ENCODE data around the gene KCNMA1. TPM values are rescaled to one million over a fixed set of nuclear protein-coding genes. Genes with fewer than 3 reads are reported as not detected.
"Not testable (repeated sequence)": the region's sequence is repeated elsewhere in the genome, so short reads cannot be mapped to it uniquely, and the experiment has no call there.

KCNMA1 gene
- total RNA-seq, 2 donors from 2014 or later: 0.48 to 0.56 TPM

GRCh38 chr10:77671594-77672252, 34.1 kb upstream of the KCNMA1 start:
- no peaks in the 10 kb centered on the region for H3K36me3 Mint-ChIP-seq (ENCODE audit: low read depth)
- no peaks in the 10 kb centered on the region for H3K9me3 Mint-ChIP-seq
- no peaks in the 10 kb centered on the region for H3K4me1 Mint-ChIP-seq
- H3K27me3 Mint-ChIP-seq: peaks cover 20% of the 10 kb centered on the region
- H3K27ac Mint-ChIP-seq: no peak overlapping the region
- no peak for ATAC-seq (replicated peaks)
- H3K4me3 Mint-ChIP-seq: no peak overlapping the region

DNA sequence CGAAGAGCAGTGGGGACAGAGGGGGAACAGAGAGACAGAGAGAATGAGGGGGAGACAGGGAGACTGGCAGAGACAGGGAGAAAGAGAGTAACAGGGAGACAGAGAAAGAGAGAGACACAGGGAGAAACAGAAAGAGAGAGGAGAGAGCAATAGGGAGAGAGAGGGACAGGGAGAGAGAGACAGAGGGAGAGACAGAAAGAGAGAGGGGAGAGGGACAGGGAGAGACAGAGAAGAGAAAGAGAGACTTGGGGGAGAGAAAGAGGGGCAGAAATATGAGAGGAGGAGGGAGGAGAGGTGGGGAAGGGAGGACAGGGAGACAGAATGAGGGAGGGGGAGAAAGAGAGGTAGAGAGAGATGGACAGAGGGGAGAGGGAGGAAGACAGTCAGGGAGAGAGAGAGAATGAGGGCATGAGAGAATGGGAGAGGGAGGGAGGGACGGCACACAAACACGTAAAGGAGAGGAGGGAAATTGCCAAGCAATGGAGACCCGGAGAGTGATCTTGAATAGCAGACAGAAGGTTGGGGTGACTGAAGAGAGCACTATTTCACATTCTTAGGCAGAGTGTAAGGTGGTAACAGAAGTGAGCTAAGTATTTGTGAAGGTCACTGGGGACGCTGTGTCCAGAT, 33.3 kb upstream of the KCNMA1 start:
- peaks cover 25% of the 10 kb centered on the region for H3K27me3 Mint-ChIP-seq

DNA sequence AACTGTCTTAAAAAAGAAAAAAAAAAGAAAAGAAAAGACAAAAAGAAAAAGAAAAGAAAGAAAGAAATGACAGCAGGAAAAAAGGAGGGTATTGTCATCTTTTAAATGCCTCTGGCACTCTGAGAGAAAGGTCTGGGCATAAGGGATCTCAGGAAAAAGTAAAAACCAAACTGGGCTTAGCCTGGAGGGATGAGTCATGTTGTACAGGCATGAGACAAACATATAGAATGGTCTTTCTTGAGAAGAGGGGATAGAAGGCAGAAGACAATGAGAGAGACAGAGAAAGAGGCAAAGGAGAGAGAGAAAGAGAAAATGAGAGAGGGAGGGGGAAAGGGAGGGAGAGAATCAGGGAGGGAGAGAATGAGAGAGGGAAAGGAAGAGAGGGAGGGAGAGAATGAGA, 32.3 kb upstream of the KCNMA1 start:
- H3K4me3 Mint-ChIP-seq: no peak overlapping the region
- peaks cover 28% of the 10 kb centered on the region for H3K27me3 Mint-ChIP-seq
- H3K27ac Mint-ChIP-seq: no peak overlapping the region
- no peaks in the 10 kb centered on the region for H3K9me3 Mint-ChIP-seq
- no peak for ATAC-seq (replicated peaks)
- H3K36me3 Mint-ChIP-seq (ENCODE audit: low read depth): no peaks in the 10 kb centered on the region
- H3K4me1 Mint-ChIP-seq: no peaks in the 10 kb centered on the region

More for the DNA sequence above, 33.3 kb upstream of the KCNMA1 start:
- H3K9me3 Mint-ChIP-seq: no peaks in the 10 kb centered on the region
- H3K4me3 Mint-ChIP-seq: no peak overlapping the region
- ATAC-seq (replicated peaks): no peak
- H3K36me3 Mint-ChIP-seq (ENCODE audit: low read depth): no peaks in the 10 kb centered on the region
- H3K4me1 Mint-ChIP-seq: no peaks in the 10 kb centered on the region
- H3K27ac Mint-ChIP-seq: no peak overlapping the region

DNA sequence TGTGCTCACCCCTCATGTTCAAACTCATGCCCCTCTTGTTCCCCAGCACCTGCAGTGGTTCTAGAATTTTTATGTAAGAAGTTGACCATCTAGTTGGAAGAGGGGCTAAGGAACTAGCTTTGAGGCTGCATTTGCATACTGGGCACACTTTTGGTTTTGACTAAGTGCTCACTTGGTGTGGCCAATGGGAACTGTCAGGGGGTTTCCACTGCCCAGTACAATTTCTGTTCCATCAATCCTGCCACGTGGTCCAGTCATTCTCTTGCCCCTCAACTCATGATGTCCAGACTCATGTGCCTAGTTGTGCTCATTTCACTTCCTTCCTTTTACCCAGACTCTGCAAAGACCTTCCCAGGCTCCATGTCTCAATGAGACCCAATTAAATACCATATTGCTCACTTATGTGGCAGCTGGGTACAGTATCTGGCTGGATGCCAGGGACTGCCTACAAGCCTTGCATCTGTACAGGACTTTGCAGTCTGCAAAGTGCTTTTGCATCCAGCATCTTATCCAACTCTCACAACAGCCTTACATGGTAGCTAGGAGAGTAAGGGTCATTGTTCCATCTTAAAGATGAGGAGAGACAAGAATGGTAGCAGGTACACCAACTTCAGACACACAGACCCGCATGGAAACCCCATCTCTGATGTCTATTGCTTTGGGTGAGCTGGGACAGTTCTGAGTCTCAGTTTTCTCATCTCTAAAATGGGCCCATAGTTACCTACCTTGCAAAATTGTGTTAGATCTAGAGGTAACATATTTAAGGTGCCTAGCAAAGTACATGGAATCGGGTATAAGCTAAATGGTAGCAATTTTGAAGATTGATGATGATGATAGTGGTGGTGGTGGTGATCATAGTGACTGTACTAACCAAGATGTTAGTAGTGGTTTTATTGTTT, 30.1 kb upstream of the KCNMA1 start:
- no peaks in the 10 kb centered on the region for H3K9me3 Mint-ChIP-seq

DNA sequence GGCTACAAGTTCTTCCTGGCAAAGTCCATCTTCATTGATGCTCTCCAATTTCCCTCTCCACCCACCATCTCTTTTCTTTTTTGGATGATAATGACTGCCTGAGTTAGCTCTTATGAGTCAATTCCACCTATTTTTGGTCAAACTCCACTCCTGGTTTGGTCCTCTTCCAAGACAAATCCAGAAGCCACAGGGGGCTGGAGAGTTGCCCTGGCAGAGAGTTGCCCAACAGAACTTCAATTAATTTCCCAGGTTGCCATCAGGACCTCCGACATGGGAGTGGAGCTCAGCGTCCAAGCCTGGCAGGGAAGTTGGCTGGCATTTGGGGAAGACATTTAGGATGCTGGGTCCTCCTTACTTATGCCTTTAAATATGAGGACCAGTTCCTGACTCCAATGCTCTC, 29.2 kb upstream of the KCNMA1 start:
- H3K9me3 Mint-ChIP-seq: no peaks in the 10 kb centered on the region
- H3K27me3 Mint-ChIP-seq: peaks cover 38% of the 10 kb centered on the region
- H3K4me3 Mint-ChIP-seq: no peak overlapping the region
- no peak for ATAC-seq (replicated peaks)
- H3K4me1 Mint-ChIP-seq: no peaks in the 10 kb centered on the region
- no peak overlapping the region for H3K27ac Mint-ChIP-seq
- H3K36me3 Mint-ChIP-seq (ENCODE audit: low read depth): no peaks in the 10 kb centered on the region

More for the DNA sequence above, 30.1 kb upstream of the KCNMA1 start:
- H3K4me1 Mint-ChIP-seq: no peaks in the 10 kb centered on the region
- H3K4me3 Mint-ChIP-seq: no peak overlapping the region
- ATAC-seq (replicated peaks): no peak
- H3K27me3 Mint-ChIP-seq: peaks cover 38% of the 10 kb centered on the region
- no peaks in the 10 kb centered on the region for H3K36me3 Mint-ChIP-seq (ENCODE audit: low read depth)
- H3K27ac Mint-ChIP-seq: no peak overlapping the region

DNA sequence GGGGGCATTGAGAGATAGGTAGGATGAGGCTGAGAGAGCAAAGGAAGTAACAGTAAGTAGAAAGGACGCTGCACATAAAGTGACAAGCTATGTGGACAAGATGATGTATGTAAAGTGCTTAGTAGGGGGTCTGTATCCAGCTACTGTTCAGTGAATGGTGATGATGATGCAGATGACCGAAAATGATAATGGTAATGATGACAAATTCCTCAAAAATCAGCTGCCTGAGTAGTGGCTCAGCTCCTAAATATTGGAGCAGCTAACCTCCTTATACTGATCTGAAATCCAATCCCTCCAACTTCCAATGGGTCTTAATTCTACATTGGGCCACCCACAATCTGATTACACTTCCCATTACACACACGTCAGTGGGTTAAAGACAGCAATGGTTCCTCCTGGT, 27.1 kb upstream of the KCNMA1 start:
- no peaks in the 10 kb centered on the region for H3K36me3 Mint-ChIP-seq (ENCODE audit: low read depth)
- no peak for ATAC-seq (replicated peaks)
- no peak overlapping the region for H3K27ac Mint-ChIP-seq
- H3K9me3 Mint-ChIP-seq: no peaks in the 10 kb centered on the region
- H3K4me3 Mint-ChIP-seq: no peak overlapping the region
- peaks cover 26% of the 10 kb centered on the region for H3K27me3 Mint-ChIP-seq
- H3K4me1 Mint-ChIP-seq: no peaks in the 10 kb centered on the region

GRCh38 chr10:77664008-77664407, 26.4 kb upstream of the KCNMA1 start:
- H3K36me3 Mint-ChIP-seq (ENCODE audit: low read depth): no peaks in the 10 kb centered on the region
- peaks cover 29% of the 10 kb centered on the region for H3K27me3 Mint-ChIP-seq
- ATAC-seq (replicated peaks): no peak
- H3K4me1 Mint-ChIP-seq: no peaks in the 10 kb centered on the region
- peaks cover 2% of the 10 kb centered on the region for H3K9me3 Mint-ChIP-seq
- H3K27ac Mint-ChIP-seq: no peak overlapping the region
- H3K4me3 Mint-ChIP-seq: no peak overlapping the region

GRCh38 chr10:77661674-77662073, 24.1 kb upstream of the KCNMA1 start:
- H3K27ac Mint-ChIP-seq: no peak overlapping the region
- peaks cover 26% of the 10 kb centered on the region for H3K27me3 Mint-ChIP-seq
- H3K9me3 Mint-ChIP-seq: peaks cover 9% of the 10 kb centered on the region
- H3K4me3 Mint-ChIP-seq: no peak overlapping the region
- no peaks in the 10 kb centered on the region for H3K4me1 Mint-ChIP-seq
- no peak for ATAC-seq (replicated peaks)
- H3K36me3 Mint-ChIP-seq (ENCODE audit: low read depth): no peaks in the 10 kb centered on the region

DNA sequence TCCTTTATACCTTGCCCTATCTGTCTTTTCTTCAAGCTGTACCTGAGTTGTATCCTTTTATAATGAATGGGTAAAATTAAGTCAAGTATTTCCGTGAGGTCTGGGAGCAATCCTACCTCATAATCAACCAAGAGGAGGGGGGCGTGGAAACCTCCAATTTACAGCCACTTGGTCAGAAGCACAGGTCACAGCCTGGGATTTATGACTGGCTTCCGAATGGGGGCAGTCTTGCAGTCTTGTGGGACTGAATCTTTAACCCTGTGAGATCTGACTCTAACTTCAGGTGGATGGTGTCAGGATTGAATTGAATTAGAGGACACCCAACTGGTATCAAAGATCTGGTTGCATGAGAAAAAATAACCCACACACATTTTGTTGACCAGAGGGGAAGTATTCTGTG, 23.5 kb upstream of the KCNMA1 start:
- Mint-ChIP-seq H3K4me3 (no peak overlapping the region), H3K36me3 (ENCODE audit: low read depth) (no peaks in the 10 kb centered on the region), H3K27me3 (peaks cover 27% of the 10 kb centered on the region), H3K27ac (no peak overlapping the region), H3K4me1 (no peaks in the 10 kb centered on the region), H3K9me3 (peaks cover 9% of the 10 kb centered on the region)
- no peak for ATAC-seq (replicated peaks)

- H3K9me3 Mint-ChIP-seq; H3K36me3 Mint-ChIP-seq (ENCODE audit: low read depth); ATAC-seq (replicated peaks); H3K27ac Mint-ChIP-seq; H3K4me3 Mint-ChIP-seq; H3K4me1 Mint-ChIP-seq: not testable (repeated sequence)
- H3K27me3 Mint-ChIP-seq: peaks cover 31% of the 10 kb centered on the region
These were observed 21.6 kb upstream of the KCNMA1 start for GRCh38 chr10:77659046-77659670.

DNA sequence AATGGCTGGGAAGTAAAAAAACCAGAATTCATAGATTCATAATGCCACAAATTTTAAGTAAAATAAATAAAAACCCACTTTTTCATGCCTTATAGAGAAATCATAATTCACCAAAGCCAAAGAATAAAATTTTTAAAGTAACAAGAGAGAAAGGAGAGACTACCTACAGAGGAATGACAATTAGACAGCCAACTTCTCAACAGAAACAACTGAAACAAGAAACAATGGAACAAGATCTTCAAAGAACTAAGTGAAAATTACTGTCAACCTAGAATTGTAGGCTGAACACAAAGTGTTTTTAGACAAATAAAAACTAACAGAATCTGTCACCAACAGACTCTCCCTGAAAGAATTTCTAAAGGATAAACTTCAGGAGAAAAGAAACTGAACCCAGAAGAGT, 15.6 kb upstream of the KCNMA1 start:
- ATAC-seq (replicated peaks): no peak
- Mint-ChIP-seq H3K4me3 (no peak overlapping the region), H3K4me1 (no peaks in the 10 kb centered on the region), H3K27me3 (peaks cover 44% of the 10 kb centered on the region), H3K27ac (no peak overlapping the region), H3K36me3 (ENCODE audit: low read depth) (no peaks in the 10 kb centered on the region), H3K9me3 (peaks cover 4% of the 10 kb centered on the region)

- no peaks in the 10 kb centered on the region for H3K9me3 Mint-ChIP-seq
- no peak overlapping the region for H3K4me3 Mint-ChIP-seq
- no peaks in the 10 kb centered on the region for H3K36me3 Mint-ChIP-seq (ENCODE audit: low read depth)
- H3K27me3 Mint-ChIP-seq: peaks cover 41% of the 10 kb centered on the region
- ATAC-seq (replicated peaks): no peak
- no peaks in the 10 kb centered on the region for H3K4me1 Mint-ChIP-seq
- no peak overlapping the region for H3K27ac Mint-ChIP-seq
These were observed 12.0 kb upstream of the KCNMA1 start for GRCh38 chr10:77649333-77650331.

- Mint-ChIP-seq H3K4me1 (no peaks in the 10 kb centered on the region), H3K4me3 (no peak overlapping the region), H3K36me3 (ENCODE audit: low read depth) (no peaks in the 10 kb centered on the region), H3K27me3 (peaks cover 43% of the 10 kb centered on the region), H3K9me3 (no peaks in the 10 kb centered on the region), H3K27ac (no peak overlapping the region)
- no peak for ATAC-seq (replicated peaks)
These were observed 10.9 kb upstream of the KCNMA1 start for GRCh38 chr10:77648472-77648871.

Data from activated T-helper 17 cell treated with anti-CD3 and anti-CD28 coated beads, Interleukin-2, amount 50 U/mL, for 72 hours (primary cell).